MM.1S (cell line): Measurements from ENCODE around the gene DEAF1.

Experiments
- EZH2phosphoT487 ChIP-seq: fragments of 300-600 bp; sonication (generic); IDR thresholded peaks from 2 replicates; pipeline ENCODE4 v1.6.1; 2018; ENCODE audit warnings: antibody characterized with exemption, low read length
- TF ChIP-seq, protein P1 (sequence below): fragments of 300-600 bp; sonication (generic); IDR thresholded peaks from 2 replicates; pipeline ENCODE4 v1.5.1; 2016; ENCODE audit warnings: antibody characterized with exemption, low read length, mixed read lengths

- TF ChIP-seq, protein P1, sequence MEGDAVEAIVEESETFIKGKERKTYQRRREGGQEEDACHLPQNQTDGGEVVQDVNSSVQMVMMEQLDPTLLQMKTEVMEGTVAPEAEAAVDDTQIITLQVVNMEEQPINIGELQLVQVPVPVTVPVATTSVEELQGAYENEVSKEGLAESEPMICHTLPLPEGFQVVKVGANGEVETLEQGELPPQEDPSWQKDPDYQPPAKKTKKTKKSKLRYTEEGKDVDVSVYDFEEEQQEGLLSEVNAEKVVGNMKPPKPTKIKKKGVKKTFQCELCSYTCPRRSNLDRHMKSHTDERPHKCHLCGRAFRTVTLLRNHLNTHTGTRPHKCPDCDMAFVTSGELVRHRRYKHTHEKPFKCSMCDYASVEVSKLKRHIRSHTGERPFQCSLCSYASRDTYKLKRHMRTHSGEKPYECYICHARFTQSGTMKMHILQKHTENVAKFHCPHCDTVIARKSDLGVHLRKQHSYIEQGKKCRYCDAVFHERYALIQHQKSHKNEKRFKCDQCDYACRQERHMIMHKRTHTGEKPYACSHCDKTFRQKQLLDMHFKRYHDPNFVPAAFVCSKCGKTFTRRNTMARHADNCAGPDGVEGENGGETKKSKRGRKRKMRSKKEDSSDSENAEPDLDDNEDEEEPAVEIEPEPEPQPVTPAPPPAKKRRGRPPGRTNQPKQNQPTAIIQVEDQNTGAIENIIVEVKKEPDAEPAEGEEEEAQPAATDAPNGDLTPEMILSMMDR: no peak
- no peak for TF ChIP-seq EZH2phosphoT487
Measured at GRCh38 chr11:680476-680875, 14.5 kb downstream of the DEAF1 start.
